Trophoblast cell (in vitro differentiated cells and primary cell): ENCODE results near the gene NFIB.

ENCODE experiments used
- DNase-seq, 2 donors: peaks; one replicate each; pipeline ENCODE4 v3.0.0-alpha.2; 2016
- H2AFZ ChIP-seq: 2 replicates; pipeline ENCODE4 v1.6.1; 2013; ENCODE audit warnings: low read length, moderate library complexity, mild to moderate bottlenecking; ENCODE audit not compliant: insufficient read depth, poor library complexity
- H2AK5ac ChIP-seq: 2 replicates; pipeline ENCODE4 v1.6.1; 2013; ENCODE audit warnings: mild to moderate bottlenecking, low read length
- H2BK120ac ChIP-seq: 2 replicates; pipeline ENCODE4 v1.6.1; 2013; ENCODE audit warnings: low read length, mild to moderate bottlenecking, moderate library complexity; ENCODE audit not compliant: insufficient read depth, poor library complexity
- H2BK12ac ChIP-seq: 2 replicates; pipeline ENCODE4 v1.6.1; 2013; ENCODE audit warnings: mild to moderate bottlenecking, low read length, moderate library complexity
- H2BK5ac ChIP-seq: 2 replicates; pipeline ENCODE4 v1.6.1; 2013; ENCODE audit warnings: low read length, low read depth, moderate library complexity, mild to moderate bottlenecking; ENCODE audit not compliant: poor library complexity
- H3K14ac ChIP-seq: 2 replicates; pipeline ENCODE4 v1.6.1; 2013; ENCODE audit warnings: mild to moderate bottlenecking, low read length
- H3K18ac ChIP-seq: 2 replicates; pipeline ENCODE4 v1.6.1; 2013; ENCODE audit warnings: mild to moderate bottlenecking, low read length
- H3K23ac ChIP-seq: 2 replicates; pipeline ENCODE4 v1.6.1; 2013; ENCODE audit warnings: low read length
- H3K27ac ChIP-seq: 2 replicates; pipeline ENCODE4 v1.5.1; 2013; ENCODE audit warnings: low read depth, mild to moderate bottlenecking, inconsistent platforms, low read length, moderate library complexity
- H3K27me3 ChIP-seq: 2 replicates; pipeline ENCODE4 v1.6.1; 2013; ENCODE audit warnings: inconsistent platforms, mild to moderate bottlenecking, low read length, moderate library complexity; ENCODE audit not compliant: insufficient read depth
- H3K36me3 ChIP-seq, 2 experiments: 1 replicate in 1 of 2; 2 replicates in 1 of 2; pipeline ENCODE4 v1.6.1; 2013; ENCODE audit warnings: low read length in 2 of 2, mild to moderate bottlenecking in 2 of 2, moderate library complexity in 1 of 2; ENCODE audit not compliant: insufficient read depth in 2 of 2, control insufficient read depth in 1 of 2
- H3K4ac ChIP-seq: 2 replicates; pipeline ENCODE4 v1.6.1; 2013; ENCODE audit warnings: low read depth, mild to moderate bottlenecking, low read length, moderate library complexity
- H3K4me1 ChIP-seq, 2 experiments: 1 replicate in 1 of 2; 2 replicates in 1 of 2; pipeline ENCODE4 v1.6.1; 2013; ENCODE audit warnings: low read length in 2 of 2, mild to moderate bottlenecking in 2 of 2, moderate library complexity in 1 of 2; ENCODE audit not compliant: insufficient read depth in 2 of 2, control insufficient read depth in 1 of 2
- H3K4me2 ChIP-seq: 2 replicates; pipeline ENCODE4 v1.6.1; 2013; ENCODE audit warnings: inconsistent platforms, mild to moderate bottlenecking, low read length, moderate library complexity
- H3K4me3 ChIP-seq: 2 replicates; pipeline ENCODE4 v1.5.1; 2013; ENCODE audit warnings: mild to moderate bottlenecking, low read depth, low read length, inconsistent platforms
- H3K79me1 ChIP-seq: one replicate; pipeline ENCODE4 v1.6.1; 2013; ENCODE audit warnings: low read length
- H3K79me2 ChIP-seq: 2 replicates; pipeline ENCODE4 v1.6.1; 2013; ENCODE audit warnings: low read length, mild to moderate bottlenecking; ENCODE audit not compliant: control insufficient read depth, insufficient read depth, poor library complexity
- H3K9ac ChIP-seq: 2 replicates; pipeline ENCODE4 v1.6.1; 2013; ENCODE audit warnings: mild to moderate bottlenecking, low read length
- H3K9me3 ChIP-seq: 2 replicates; pipeline ENCODE4 v1.6.1; 2013; ENCODE audit warnings: low read depth, mild to moderate bottlenecking, control low read depth, inconsistent platforms, low read length; ENCODE audit not compliant: insufficient read depth
- H4K12ac ChIP-seq: 2 replicates; pipeline ENCODE4 v1.6.1; 2013; ENCODE audit warnings: low read depth, mild to moderate bottlenecking, low read length, moderate library complexity
- H4K8ac ChIP-seq: 2 replicates; pipeline ENCODE4 v1.6.1; 2013; ENCODE audit warnings: low read depth, mild to moderate bottlenecking, low read length, moderate library complexity
- H4K91ac ChIP-seq: one replicate; pipeline ENCODE4 v1.6.1; 2013; ENCODE audit warnings: low read depth, mild to moderate bottlenecking, low read length, moderate library complexity
- WGBS: extraction: QIAGEN DNeasy Blood & Tissue Kit; methylation state at CpG from one replicate; pipeline ENCODE4 v1.1.7; 2013; ENCODE audit warnings: missing lambda C conversion rate; ENCODE audit not compliant: insufficient read length, insufficient coverage; ENCODE audit errors: extremely low coverage; 5-methylcytosine and 5-hydroxymethylcytosine counted together

Gene NFIB

DNA sequence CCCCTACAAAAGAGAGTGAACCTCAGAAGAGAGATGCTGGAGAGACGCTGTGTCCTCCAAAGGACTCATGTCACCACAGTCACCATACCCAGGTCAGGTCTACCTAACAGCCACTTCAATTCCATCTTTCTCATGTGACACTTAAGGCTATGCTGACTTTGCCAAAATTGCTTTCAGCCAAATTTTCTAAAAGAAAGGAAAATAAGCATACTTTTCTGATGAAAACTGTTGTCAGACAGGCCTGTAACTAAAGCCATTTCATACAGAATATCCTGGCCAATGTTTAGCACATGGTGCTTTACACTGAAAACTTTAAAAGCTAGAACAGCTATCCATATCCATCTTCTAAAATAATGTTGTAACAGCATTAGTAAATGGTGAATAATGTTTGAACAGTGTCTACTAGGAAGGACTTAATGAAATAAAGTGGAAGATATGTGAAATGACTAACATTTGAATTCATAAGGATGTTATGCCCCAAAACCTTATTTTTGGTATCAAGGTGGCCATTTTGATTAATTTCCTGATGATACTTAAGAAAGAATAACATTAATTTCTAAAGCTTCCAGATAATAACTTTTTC lies 97.2 kb downstream of the NFIB start:
- Histone ChIP-seq H3K4me1 (no peaks in the 10 kb centered on the region), H3K27me3 (no peaks in the 10 kb centered on the region), H3K9ac (no peak overlapping the region), H2BK5ac (no peak overlapping the region), H3K14ac (no peak overlapping the region), H3K4ac (no peak overlapping the region), H2AFZ (no peak overlapping the region), H4K12ac (no peak overlapping the region), H4K91ac (no peak overlapping the region), H3K4me3 (no peak overlapping the region), H4K8ac (no peak overlapping the region), H3K18ac (no peak overlapping the region), H3K79me2 (no peaks in the 10 kb centered on the region), H3K23ac (no peak overlapping the region), H2BK12ac (no peak overlapping the region), H3K4me2 (no peak overlapping the region), H2BK120ac (no peak overlapping the region), H3K27ac (no peak overlapping the region), H3K79me1 (no peaks in the 10 kb centered on the region), H2AK5ac (no peak overlapping the region), H3K9me3 (no peaks in the 10 kb centered on the region), H3K36me3 (no peaks in the 10 kb centered on the region)
- no CpG with 5 or more reads among the region's 1 CpG for WGBS
- no peak for DNase-seq

DNA sequence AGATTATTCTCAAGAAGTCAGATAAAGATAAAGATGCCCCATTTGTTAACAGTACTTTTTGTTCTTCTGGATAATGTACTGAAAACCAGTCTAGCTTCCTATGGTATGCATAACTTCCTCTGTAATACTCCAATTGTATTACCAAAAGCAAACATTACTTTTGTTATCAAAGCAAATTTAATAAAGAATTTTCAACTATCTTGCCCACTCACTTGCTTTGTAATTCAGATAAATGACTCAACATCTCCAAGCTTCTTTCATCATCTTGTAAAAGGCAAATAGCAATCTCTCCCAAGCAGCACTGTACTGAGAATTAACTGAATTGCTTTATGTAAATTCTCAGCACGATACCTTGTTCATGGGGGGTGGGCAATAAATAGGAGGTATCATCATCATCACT lies 98.3 kb downstream of the NFIB start:
- no peak overlapping the region for H3K9ac ChIP-seq
- no CpG with 5 or more reads among the region's 1 CpG for WGBS
- H3K23ac ChIP-seq: no peak overlapping the region

DNA sequence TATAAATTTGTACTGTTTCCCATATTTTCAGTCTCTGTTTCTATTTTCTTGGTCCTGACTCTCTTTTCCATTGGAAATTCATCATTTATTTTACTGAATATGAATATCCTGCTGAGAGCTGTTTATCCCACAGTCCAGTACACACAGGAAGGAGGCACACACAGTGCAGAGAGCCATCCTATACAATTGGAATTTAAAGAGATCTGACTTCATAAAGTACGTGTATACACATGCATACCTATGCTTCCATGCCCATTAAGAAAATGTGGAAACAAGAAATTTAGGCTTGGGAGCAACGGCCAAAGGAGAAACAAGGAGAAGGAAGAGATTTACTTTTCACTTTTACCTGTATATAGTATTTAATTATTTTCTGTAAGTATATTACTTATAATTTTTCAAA lies 99.2 kb downstream of the NFIB start:
- Histone ChIP-seq H3K4me2 (no peak overlapping the region), H3K14ac (no peak overlapping the region), H2BK5ac (no peak overlapping the region), H3K4ac (no peak overlapping the region), H3K18ac (no peak overlapping the region), H3K4me3 (no peak overlapping the region), H3K9me3 (no peaks in the 10 kb centered on the region), H3K23ac (no peak overlapping the region), H3K36me3 (no peaks in the 10 kb centered on the region), H2BK12ac (no peak overlapping the region), H4K8ac (no peak overlapping the region), H3K27ac (no peak overlapping the region), H3K79me2 (no peaks in the 10 kb centered on the region), H3K4me1 (peaks cover 2 to 3% of the 10 kb centered on the region in 2 experiments), H3K27me3 (no peaks in the 10 kb centered on the region), H2AFZ (no peak overlapping the region), H4K91ac (no peak overlapping the region), H2AK5ac (no peak overlapping the region), H4K12ac (no peak overlapping the region), H3K9ac (no peak overlapping the region), H3K79me1 (no peaks in the 10 kb centered on the region), H2BK120ac (no peak overlapping the region)
- no CpG with 5 or more reads among the region's 2 CpGs for WGBS
- DNase-seq: no peak

More for the DNA sequence above, 98.3 kb downstream of the NFIB start:
- peaks cover 2 to 3% of the 10 kb centered on the region in 2 experiments for H3K4me1 ChIP-seq
- no peak overlapping the region for H4K91ac ChIP-seq
- no peak overlapping the region for H4K12ac ChIP-seq
- H3K79me1 ChIP-seq: no peaks in the 10 kb centered on the region
- no peak overlapping the region for H4K8ac ChIP-seq
- H3K18ac ChIP-seq: no peak overlapping the region
- H3K79me2 ChIP-seq: no peaks in the 10 kb centered on the region
- H2BK120ac ChIP-seq: no peak overlapping the region
- no peak for DNase-seq
- no peaks in the 10 kb centered on the region for H3K36me3 ChIP-seq
- H3K4me2 ChIP-seq: no peak overlapping the region
- no peak overlapping the region for H3K14ac ChIP-seq
- no peak overlapping the region for H3K27ac ChIP-seq
- no peak overlapping the region for H2BK5ac ChIP-seq
- H3K9me3 ChIP-seq: no peaks in the 10 kb centered on the region
- no peak overlapping the region for H3K4ac ChIP-seq
- no peak overlapping the region for H2AFZ ChIP-seq
- H3K4me3 ChIP-seq: no peak overlapping the region
- no peaks in the 10 kb centered on the region for H3K27me3 ChIP-seq
- no peak overlapping the region for H2BK12ac ChIP-seq
- no peak overlapping the region for H2AK5ac ChIP-seq

DNA sequence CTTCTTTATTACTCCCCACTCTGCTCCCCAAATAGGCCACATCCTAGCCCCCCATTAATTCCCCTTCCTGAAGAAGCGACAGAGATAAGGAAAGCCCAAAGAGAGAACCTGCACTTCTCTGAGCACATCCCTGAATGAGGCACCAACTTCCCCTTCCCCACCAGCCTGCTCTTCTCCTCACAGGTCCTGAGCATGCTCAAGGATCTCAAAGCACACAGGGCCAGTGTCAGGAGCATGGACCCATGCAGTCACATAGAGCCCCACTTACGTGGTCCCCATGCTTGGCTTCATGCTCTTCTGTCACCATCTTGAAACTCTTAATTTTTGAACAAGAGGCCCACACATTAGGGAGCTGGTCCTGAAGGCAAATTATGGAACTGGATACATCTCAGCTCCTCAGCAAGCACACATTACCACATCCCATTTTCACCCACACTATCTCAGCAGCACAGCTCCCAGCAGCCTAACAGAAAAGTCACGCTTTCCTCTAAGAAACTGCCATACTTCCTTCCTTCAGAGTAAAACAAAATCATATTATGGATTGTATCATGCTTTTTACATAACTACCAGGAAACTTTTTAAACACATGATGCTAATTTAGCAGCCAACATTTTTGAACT lies 99.8 kb downstream of the NFIB start:
- no peak overlapping the region for H3K9ac ChIP-seq
- no peak overlapping the region for H3K27ac ChIP-seq
- H3K79me1 ChIP-seq: no peaks in the 10 kb centered on the region
- no peak overlapping the region for H4K8ac ChIP-seq
- no peak overlapping the region for H2BK120ac ChIP-seq
- H3K79me2 ChIP-seq: no peaks in the 10 kb centered on the region
- H2AK5ac ChIP-seq: no peak overlapping the region
- H3K4me1 ChIP-seq: peaks cover 2 to 3% of the 10 kb centered on the region in 2 experiments
- DNase-seq: no peak
- H4K91ac ChIP-seq: no peak overlapping the region
- no peaks in the 10 kb centered on the region for H3K36me3 ChIP-seq
- H3K27me3 ChIP-seq: no peaks in the 10 kb centered on the region
- no peak overlapping the region for H3K4me2 ChIP-seq
- H2AFZ ChIP-seq: no peak overlapping the region
- no peak overlapping the region for H3K4me3 ChIP-seq
- H2BK5ac ChIP-seq: no peak overlapping the region
- WGBS: no CpG with 5 or more reads among the region's 3 CpGs
- no peak overlapping the region for H3K23ac ChIP-seq
- no peaks in the 10 kb centered on the region for H3K9me3 ChIP-seq
- no peak overlapping the region for H3K4ac ChIP-seq
- H2BK12ac ChIP-seq: no peak overlapping the region
- no peak overlapping the region for H3K14ac ChIP-seq
- no peak overlapping the region for H3K18ac ChIP-seq
- no peak overlapping the region for H4K12ac ChIP-seq
